Ureter (tissue), 1 donor: ENCODE results near the gene PPP1R14C. TPM values are rescaled to one million over a fixed set of nuclear protein-coding genes. Genes with fewer than 3 reads are reported as not detected.
"Not testable (repeated sequence)": the region's sequence is repeated elsewhere in the genome, so short reads cannot be mapped to it uniquely, and the experiment has no call there.

Experiments
- DNase-seq: peaks from one replicate; pipeline ENCODE4 v3.0.0-alpha.2; 2020; ENCODE audit warnings: low spot score
- total RNA-seq: library from RNA; stranded (reverse); gene quantifications from one replicate; pipeline ENCODE4 v1.2.4, GENCODE V29; 2023
- donor health status: DM: yes; HTN: yes; CAD: no.

The PPP1R14C gene
- total RNA-seq, 1 donor from 2014 or later = 0.52 TPM

GRCh38 chr6:150169181-150169580 lies 26.3 kb downstream of the PPP1R14C start:
- no peak for DNase-seq

- no peak for DNase-seq
These were observed 26.8 kb downstream of the PPP1R14C start for GRCh38 chr6:150169609-150170008.

- DNase-seq = no peak
These were observed 30.1 kb downstream of the PPP1R14C start for GRCh38 chr6:150172929-150173328.

DNA sequence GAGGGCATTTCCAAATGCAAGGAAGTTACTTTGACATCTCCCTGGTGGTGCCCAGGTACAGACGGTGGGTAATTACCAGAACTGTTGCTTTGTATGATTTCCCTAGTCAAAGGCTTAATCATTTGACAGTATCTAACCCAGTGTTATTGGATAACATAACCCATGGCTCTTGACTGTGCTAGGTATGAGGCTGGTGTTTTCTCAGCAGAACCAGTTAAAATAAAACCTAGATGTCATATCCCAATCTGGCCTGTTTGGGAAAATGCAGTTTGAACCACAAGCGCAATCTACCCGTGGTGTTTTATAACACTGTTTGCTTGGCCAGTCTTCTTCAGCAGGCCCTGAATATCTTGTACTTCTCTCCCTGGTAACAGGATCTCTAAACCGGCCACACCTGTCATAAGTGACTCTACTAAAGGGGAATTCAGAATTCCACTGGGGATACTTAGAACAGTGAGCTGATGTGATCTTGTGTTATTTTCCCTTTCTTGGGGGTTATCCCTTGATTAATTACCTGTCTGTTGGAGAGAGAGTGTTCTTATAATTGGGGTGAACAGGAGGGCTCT lies 32.8 kb downstream of the PPP1R14C start:
- DNase-seq = no peak

- no peak for DNase-seq
These were observed 33.3 kb downstream of the PPP1R14C start for GRCh38 chr6:150176152-150176551.

- no peak for DNase-seq
These were observed 33.8 kb downstream of the PPP1R14C start for GRCh38 chr6:150176659-150177058.

DNA sequence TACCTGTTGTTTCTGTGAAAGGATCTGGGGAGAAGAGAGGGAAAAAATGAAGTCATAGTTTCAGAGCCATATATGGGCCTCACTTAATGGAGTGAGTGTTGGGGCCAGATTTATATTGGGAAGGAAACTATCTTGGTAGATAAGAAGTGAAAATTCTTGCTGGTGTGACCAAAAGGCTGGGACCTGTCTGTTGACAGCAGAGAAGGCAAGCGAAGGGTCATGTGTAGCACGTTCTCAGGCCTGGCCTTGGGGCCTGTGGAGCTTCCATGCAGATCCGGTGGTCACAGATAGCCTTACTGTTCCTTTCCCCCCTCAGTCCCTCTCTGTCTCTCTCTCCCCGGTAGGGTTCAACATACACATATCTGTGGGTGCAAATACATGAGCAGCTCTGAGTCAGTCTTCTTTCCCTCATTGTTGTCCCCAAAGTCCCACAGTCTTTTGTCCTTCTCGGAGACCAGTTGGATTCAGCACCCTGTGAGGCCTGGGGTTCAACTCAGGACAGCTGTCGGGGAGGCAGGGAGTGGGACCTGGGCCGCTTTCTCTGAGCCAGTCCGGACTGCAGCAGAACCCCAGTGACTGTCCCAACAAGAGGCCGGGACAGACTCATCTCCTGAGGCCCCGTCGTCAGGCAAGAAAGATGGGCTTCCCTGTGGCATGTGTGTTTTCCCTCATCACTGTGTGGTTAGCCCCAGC lies 34.6 kb downstream of the PPP1R14C start:
- DNase-seq = no peak

- no peak for DNase-seq
These were observed 35.2 kb downstream of the PPP1R14C start for GRCh38 chr6:150177952-150178520.

GRCh38 chr6:150179030-150179429 lies 36.2 kb downstream of the PPP1R14C start:
- DNase-seq = no peak

DNA sequence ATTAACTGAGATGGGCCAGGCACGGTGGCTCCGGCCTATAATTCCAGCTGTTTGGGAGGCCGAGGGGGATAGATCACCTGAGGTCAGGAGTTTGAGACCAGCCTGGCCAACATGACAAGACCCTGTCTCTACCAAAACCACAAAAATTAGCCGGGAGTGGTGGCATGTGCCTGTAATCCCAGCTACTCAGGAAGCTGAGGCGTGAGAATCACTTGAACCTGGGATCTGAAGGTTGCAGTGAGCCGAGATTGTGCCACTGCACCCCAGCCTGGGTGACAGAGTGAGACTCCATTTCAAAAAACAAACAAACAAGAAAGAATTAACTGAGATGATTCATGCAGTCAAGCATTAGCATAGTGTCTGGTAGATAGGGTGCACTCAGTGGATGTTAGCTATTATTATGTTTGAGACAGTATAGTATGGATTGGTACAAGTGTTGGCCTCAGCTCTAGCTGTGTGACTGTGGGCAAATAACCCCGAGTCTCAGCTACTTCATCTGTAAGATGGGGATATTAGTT lies 37.1 kb downstream of the PPP1R14C start:
- not testable (repeated sequence) for DNase-seq

DNA sequence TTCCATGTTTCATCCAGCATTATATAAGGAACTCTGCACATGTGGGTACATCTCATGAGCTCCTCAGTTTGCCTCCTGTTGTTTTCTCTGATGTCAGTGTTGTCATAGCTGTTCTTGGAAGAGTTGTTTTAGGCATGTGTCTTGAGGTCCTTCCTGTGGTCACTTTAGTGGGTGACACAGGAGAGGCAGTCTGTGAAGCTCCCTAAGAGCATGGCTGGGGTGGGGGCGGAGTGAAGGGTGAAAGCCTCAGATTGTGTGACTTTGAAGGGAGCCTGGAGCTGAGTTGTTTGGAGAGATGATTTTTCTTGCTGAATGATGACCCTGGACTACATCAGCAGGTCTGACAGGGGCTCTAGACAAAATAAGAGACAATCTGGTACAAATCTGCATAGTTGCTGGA lies 37.7 kb downstream of the PPP1R14C start:
- DNase-seq = no peak

- no peak for DNase-seq
These were observed 39.7 kb downstream of the PPP1R14C start for GRCh38 chr6:150182460-150183078.

DNA sequence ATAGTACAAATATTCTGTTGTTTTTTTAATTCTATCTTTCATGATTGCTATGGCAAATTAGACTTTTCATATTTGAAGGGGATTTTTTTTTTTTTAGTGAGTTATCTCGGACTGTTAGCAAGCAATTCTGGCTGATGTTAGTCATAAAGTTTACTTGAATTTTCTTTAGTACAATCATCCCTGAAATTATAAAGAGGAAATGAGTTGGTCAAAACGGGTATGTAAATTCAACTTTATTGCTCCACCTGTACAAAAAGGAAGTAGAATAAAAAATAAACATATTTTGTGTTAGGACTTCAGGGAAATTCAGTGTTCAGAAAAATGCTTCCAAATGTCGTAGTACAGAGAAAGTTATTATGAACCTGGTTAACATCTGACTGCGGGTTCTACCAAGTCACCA lies 40.3 kb downstream of the PPP1R14C start:
- DNase-seq = no peak

DNA sequence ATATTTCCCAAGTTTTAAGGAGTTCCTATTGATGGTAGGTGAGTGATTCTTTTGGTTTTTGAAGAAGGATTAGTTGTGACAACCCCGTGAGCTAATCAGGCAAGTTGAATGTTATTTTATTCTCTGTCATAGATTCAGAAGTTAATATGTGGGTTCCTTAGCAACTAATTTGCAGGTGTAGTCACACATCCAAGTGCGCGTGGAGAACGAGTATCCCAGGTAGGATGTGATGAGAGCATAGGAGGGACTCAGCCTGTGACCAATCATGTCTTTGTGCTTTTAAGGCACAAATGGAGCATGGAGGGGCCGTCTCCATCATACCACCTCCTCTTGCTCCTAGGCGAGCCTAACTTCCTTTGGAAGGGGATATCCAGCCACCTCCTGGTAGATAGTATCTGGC lies 41.1 kb downstream of the PPP1R14C start:
- no peak for DNase-seq

- no peak for DNase-seq
These were observed 42.2 kb downstream of the PPP1R14C start for GRCh38 chr6:150184850-150185731.

DNA sequence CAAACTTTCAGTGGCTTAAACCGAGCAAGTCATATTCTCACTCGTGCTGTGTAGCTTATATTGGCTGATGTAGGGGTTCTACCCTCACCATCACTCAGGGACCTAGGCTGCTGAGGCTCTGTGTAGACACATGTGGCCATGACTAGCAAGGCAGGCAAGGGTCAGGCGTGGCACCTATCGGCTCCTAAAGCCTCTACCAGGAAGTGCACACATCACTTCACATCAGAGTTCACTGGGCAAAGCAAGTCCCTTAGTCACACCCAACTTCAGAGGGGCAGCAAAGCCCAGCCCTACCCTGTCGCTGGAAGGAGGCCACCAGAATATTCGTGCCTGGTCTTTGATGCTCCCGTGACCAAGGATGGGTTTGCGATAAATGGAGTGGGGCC lies 42.9 kb downstream of the PPP1R14C start:
- no peak for DNase-seq

- no peak for DNase-seq
These were observed 43.5 kb downstream of the PPP1R14C start for GRCh38 chr6:150186129-150186898.

GRCh38 chr6:150187433-150187832 lies 44.6 kb downstream of the PPP1R14C start:
- not testable (repeated sequence) for DNase-seq

DNA sequence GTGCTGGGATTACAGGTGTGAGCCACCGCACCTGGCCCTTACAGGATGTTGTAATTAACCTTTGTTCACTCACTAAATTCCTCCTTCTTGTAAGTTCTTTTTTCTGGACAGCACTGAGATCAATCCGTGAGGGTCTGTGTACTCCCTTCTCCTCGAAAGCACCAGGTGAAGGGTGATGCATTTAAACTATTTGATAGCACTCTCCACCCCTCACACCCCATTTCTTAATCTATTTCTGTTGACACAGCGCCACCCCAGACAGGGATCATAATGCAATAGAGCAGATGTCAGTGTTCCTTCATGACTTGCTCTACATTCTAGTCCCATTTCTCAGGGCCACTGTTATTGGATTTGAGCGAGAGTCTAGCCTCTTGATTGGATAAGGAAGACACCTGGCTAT lies 46.3 kb downstream of the PPP1R14C start:
- no peak for DNase-seq

GRCh38 chr6:150191809-150192208 lies 49.0 kb downstream of the PPP1R14C start:
- DNase-seq = no peak

DNA sequence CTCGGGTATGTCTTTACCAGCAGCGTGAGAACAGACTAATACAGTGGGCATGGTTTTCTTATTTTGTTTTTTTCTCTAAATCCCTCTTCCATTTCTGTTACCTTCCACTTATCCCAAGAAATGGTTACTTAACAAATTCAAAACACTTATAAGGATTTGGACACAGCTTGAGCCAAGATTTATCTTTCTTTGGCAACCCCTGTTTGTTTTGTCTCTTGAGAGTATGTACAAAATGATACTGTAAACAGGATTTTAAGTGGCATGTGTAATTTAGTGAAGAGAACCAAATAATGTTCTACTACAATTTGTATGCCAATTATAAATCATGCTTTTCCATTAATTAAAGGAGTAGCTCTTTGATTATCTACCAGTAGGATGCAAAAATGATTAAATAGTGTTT lies 51.4 kb downstream of the PPP1R14C start:
- DNase-seq = no peak
